T-helper 1 cell treated with Interleukin-12 subunit alpha and Interleukin-12 subunit beta and Interleukin-4 antibody, amounts not matched to agents 30 ng/mL and 1 ng/mL, for 36 hours (primary cell): Measurements from ENCODE around the gene UNC13A. TPM values are rescaled to one million over a fixed set of nuclear protein-coding genes. Genes with fewer than 3 reads are reported as not detected.
"Not testable (repeated sequence)": the region's sequence is repeated elsewhere in the genome, so short reads cannot be mapped to it uniquely, and the experiment has no call there.

Source experiments
- intact Hi-C: fragments of 100-400 bp; cut with micrococcal nuclease; formaldehyde crosslinking; loops from one replicate; pipeline ENCODE4 v1.15.1; 2024
- total RNA-seq: library from RNA; stranded (reverse); gene quantifications from 2 replicates; pipeline ENCODE4 v1.2.3, GENCODE V29; 2022

The UNC13A gene
- total RNA-seq, 1 donor from 2014 or later = 0.27 TPM

DNA sequence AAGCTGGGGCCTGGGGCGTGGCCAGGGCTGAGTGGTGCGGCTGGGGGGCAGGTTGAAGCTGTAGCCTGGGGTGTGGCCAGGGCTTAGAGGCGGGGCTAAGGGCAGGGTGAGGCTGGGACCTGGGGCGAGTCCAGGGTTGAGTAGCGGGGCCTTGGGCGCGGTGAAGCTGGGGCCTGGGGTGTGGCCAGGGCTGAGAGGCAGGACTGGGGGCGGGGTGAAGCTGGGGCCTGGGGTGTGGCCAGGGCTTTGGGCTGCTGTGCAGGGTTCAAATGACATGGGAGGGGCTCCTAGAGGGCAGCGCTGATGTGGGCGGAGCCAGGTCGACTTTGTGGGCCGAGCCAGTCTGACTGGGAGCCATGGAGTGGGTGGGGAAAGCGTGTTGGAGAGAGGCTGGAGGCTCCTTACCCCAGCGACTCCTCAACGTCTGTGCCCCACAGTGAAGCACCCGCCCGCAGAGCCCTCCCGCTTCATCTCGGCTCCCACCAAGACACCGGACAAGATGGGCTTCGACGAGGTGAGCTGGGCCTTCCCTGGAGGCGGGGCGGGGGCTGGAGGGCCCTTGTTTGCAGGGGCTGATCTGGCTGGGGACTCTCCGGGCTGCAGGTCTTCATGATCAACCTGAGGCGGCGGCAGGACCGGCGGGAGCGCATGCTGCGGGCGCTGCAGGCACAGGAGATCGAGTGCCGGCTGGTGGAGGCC is 111.2 kb downstream of the UNC13A start:
- intact Hi-C loops = no loop called here

DNA sequence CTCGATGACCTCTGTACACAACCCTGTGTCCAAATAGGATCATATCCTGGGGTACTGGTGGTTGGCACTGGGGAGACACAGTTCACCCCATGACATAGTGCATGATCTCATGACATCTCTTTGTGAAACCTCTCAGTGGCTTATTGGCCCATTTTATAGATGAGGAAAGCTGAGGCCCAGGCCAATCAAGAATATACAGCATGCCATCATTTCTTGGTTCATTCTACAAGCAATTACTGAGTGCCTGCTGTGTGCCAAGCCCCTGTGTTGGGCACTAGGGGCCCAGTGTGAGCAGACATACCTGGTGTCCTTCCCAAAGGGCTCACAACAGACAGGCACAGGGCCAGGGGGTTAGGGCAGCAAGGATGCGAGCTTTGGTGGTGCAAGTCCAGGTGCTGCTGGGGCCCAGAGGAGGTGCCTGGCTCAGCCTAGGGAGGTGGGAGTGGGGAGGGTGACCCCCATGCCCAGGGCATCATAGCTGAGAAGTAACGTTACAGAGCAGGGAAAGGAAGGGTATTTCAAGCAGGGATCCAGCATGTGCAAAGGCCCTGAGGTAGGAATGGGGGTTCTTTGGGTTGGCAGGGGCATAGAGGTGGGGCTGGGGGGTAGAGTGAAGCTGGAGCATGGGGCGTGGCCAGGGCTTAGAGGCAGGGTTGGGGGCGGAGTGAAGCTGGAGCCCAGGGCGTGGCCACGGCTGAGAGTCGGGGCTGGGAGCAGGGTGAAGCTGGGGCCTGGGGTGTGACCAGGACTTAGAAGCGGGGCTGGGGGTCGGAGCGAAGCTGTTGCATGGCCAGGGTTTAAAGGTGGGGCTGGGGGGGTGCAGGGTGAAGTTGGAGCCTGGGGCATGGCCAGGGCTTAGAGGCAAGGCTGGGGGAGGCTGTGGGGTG is 112.0 kb downstream of the UNC13A start:
- intact Hi-C loops = no loop called here

DNA sequence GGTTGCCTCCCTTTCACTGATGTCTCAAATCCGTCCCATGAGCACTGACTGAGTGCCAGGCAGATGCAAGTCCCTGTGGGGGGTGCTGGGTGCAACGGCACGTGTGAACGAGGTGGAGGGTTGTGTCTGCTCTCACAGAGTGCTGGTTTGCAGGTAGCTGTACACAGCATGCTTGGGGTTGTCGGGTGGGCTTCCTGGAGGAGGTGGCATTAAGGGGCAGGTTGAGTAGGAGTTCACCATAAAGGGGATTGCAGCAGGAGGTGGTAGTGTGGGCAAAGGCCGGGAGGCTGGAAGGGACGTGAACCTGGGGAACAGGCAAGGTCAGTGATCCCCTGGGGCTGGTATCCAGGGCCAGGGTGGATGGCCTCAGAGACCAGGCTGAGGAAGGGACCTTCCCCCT is 115.5 kb downstream of the UNC13A start:
- intact Hi-C loops = no loop called here

DNA sequence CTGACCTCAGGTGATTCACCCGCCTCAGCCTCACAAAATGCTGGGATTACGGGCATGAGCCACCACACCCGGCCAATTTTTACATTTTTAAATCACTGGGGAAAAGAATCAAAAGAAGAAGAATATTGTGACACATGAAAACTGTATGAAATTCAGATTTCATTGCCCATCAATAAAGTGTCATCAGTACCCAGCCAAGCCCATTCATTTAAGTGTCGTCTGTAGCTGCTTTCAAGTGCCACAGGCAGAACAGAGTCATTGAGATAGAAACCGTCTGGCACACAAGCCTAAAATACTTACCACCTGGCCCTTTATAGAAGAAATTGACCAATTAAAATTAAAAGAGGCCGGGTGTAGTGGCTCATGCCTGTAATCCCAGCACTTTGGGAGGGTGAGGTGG is 117.4 kb downstream of the UNC13A start:
- intact Hi-C loops = no loop called here

DNA sequence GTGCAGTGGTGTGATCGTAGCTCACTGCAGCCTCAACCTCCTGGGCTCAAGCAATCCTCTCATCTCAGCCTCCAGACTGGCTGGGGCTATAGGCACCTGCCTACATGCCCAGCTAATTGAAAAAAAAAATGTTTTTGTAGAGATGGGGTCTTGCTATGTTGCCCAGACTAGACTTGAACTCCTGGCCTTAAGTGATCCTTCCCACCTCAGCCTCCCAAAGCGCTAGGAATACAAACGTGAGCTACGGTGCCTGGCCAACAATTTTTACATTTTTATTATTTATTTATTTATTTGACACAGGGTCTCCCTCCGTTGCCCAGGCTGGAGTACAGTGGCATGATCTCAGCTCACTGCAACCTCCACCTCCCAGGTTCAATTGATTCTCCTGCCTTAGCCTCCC is 117.9 kb downstream of the UNC13A start:
- intact Hi-C loops = not testable (repeated sequence)

DNA sequence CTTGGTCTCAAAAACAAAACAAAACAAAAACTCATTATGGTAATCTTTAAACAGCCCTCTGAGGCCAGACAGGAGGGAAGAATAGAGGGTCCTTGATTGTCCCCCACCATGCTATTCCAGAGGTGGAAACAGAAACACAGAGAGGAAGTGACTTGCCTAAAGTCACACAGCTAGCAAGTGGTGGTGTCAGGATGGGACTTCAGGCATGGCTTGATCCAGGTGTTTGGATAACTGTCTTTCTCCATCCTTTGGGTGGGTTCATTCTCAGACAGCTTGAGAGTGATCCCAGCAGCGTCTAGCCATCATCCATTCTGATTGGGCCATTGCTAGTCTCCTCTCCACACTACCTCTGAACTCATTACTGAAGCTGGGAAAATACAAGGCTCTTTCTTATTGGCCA is 120.2 kb downstream of the UNC13A start:
- intact Hi-C loops = no loop called here

DNA sequence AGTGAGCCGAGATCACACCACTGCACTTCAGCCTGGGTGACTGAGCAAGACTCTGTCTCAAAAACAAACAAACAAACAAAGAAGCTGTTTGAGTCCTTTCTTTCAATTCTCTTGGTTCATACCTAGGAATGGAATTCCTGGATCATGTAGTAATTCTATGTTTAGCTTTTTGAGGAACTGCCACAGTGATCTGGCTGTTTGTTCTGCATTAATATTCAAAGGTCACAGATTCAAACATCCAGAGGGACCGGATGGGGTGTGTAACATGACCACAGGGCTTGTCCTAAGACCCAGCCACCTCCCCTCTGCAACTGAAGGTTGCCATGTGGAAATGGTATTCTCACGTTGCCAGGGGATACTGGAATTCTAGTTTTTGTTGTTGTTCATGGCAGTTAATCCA is 122.5 kb downstream of the UNC13A start:
- intact Hi-C loops = no loop called here

DNA sequence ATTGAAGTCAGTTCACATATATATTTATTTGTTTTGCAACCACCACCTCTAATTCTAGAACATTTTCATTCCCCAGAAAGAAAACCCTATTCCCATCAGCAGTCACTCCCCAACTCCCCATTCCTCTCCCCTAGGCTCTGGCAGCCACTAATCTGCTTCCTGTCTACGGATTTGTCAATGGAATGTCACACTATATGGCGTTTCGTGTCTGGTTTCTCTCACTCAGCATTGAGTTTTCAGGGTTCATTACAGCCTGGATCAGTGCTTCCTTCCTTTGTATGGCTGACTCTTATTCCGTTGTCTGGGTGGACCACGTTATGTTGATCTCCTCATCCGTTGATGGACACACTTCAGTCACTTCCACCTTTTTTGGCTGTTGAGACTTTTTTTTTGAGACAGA is 123.4 kb downstream of the UNC13A start:
- intact Hi-C loops = no loop called here

DNA sequence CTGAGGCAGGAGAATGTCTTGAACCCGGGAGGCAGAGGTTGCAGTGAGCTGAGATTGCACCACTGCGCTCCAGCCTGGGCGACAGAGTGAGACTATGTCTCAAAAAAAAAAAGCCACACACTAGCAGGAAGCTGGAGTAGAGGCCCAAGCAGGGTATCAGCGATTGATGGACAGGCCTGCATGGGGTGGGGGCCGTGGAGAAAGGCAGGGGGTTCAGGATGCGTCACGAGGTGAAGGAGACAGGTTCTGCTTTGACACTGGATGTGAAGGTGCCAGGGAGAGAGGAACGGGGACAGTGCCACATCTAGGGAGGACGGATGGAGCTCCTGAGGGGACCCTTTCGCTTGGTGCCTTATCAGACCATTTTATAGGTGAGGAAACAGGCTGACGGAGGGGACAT is 125.6 kb downstream of the UNC13A start:
- intact Hi-C loops = no loop called here

DNA sequence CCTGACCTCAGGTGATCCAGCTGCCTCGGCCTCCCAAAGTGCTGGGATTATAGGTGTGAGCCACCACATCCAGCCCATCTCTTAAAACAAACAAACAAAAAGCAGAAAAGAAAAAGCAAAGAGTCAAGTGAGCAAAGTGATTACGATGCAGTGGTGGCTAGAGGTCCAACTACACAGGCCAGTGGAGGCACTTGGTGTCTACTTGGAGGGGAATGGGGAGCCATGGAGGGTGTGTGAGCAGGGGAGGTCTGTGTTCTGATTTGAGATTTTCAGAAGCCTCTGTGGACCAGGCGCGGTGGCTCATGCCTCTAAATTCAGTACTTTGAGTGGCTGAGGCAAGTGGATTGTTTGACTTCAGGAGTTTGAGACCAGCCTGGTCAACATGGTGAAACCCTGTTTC is 126.1 kb downstream of the UNC13A start:
- intact Hi-C loops = no loop called here

DNA sequence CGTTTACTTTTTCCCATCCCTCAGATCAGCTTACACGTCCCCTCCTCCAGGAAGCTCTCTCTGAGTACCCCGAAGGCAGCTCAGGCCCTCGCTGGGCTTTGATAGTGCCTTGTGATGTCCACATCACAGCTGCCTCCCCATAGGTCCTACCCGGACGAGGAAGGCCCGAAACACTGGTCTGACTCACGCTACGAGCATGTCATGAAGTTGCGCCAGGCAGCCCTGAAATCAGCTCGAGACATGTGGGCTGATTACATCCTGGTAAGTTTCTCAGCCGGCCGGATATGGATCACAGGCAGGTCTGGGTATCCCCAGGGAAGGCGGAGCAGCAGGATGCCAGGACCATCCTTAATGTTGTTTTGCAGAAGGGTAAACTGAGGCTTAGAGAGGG is 128.0 kb downstream of the UNC13A start:
- intact Hi-C loops = no loop called here

DNA sequence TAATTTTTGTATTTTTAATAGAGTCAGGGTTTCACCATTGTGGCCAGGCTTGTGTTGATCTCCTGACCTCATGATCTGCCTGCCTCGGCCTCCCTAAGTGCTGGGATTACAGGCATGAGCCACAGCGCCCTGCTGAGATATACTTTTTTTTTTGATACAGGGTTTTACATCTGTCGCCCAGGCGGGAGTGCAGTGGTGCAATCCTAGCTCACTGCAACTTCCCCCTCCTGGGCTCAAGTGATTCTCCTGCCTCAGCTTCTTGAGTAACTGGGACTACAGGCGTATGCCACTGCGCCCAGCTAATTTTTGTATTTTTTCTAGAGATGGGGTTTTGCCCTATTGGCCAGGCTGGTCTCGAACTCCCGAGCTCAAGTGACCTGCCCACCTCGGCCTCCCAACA is 130.7 kb downstream of the UNC13A start:
- intact Hi-C loops = no loop called here

DNA sequence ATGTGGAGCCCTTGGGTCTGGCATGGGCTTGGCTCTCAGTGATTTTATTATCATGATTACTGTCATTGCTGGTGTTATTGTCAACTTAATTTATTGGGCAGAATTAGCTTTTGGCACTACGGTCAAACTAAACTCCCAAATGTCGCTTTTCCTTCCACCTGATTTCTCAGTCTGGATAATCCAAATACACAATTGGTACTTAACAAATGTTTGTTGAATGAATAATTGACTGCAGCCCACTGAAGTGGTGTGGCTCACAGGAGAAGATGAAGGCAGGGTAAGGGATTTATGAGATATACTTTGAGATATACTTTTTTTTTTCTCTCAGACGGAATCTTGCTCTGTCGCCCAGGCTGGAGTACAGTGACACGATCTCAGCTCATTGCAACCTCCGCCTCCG is 131.2 kb downstream of the UNC13A start:
- intact Hi-C loops = no loop called here

DNA sequence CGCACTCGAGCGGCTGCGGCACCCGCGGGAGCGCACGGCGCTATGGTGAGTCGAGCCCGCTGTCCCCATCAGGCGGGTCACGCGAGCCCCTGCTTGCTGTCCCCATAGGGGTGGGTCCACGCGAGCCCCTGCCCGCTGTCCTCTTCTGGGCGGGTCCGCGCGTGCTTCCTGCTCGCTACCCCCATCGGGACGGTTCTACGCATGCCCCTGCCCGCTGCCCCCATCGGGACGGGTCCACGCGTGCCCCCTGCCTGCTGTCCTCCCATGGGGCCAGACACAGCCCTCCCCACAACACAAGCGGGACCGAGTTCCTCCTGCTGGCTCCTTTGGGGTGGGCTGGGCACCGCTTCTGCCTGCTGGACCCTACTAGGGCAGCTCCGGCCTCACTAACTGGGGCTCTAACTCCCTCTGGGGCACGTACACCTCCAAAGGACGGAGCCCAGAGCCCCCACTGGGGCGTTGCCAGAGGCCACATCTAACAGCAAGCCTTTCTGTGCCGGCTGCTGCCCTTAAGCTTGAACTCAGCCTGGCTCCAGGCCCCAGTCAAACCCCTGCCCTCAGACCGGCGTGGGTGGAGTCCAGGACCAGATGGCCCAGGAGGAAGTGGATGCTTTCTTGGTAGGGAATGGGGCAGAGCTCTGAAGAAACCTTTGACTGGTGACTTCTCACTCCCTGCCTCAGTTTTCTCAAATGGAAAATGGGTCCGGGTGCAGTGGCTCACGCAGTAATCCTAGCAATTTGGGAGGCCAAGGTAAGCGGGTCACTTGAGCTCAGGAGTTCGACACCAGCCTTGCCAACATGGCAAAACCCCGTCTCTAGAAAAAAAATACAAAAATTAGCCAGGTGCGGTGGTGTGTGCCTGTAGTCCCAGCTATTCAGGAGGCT is 132.0 kb downstream of the UNC13A start:
- intact Hi-C loops = loop anchor here (1.0 kb wide), 14 partner anchors 17 to 431 kb away; partner anchors contain the start of genes ABHD8, DDA1, FCHO1 and MAP1S

DNA sequence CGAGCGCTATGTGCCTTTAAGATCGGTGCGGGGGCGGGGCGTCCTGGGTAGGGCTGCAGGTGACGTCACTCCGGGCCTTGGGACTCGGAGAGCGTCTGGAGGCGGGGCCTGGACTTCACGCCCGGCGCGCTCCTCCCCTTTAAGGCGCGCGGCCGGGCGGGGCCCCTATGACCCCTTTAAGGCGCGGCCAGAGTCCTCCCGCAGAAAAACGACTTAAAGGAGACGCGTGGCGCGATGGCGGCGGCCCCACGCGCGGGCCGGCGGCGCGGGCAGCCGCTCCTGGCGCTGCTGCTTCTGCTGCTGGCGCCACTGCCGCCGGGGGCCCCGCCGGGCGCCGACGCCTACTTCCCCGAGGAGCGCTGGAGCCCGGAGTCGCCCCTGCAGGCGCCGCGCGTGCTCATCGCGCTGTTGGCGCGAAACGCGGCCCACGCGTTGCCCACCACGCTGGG is 132.7 kb downstream of the UNC13A start, which contains the start of gene COLGALT1:
Gene COLGALT1, plus strand, starts transcription at position 170 of the 449 bp plus-strand sequence. Its CDS starts 65 bp downstream, at position 235.
- intact Hi-C loops = loop anchor here (1.0 kb wide), 14 partner anchors 16 to 430 kb away; partner anchors contain the start of genes ABHD8, DDA1, FCHO1 and MAP1S

DNA sequence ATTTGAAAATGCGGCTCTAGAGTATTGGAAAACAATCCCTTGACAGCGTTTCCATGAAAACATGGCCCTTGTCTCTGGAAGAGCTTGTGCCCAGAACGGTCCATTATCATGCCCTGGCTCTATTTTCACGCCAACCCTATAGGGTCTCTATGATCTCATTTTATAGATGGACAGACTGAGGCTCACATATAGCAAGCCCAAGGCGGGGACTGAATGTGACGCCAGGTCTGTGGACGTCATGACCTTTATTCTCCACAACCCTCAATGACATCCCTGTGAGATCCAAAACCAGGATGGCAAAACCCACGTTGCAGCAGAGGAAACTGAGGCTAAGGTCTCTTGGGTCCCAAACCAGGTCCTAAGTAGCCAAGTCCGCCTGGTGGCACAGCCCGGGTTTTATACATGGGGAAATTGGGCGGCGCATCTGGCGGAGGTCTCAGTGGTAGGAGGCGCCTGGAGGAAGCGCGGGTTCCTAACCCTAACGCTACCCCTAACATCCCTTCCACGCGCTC is 133.1 kb downstream of the UNC13A start:
- intact Hi-C loops = loop anchor here (1.0 kb wide), 14 partner anchors 16 to 430 kb away; partner anchors contain the start of genes ABHD8, DDA1, FCHO1 and MAP1S

DNA sequence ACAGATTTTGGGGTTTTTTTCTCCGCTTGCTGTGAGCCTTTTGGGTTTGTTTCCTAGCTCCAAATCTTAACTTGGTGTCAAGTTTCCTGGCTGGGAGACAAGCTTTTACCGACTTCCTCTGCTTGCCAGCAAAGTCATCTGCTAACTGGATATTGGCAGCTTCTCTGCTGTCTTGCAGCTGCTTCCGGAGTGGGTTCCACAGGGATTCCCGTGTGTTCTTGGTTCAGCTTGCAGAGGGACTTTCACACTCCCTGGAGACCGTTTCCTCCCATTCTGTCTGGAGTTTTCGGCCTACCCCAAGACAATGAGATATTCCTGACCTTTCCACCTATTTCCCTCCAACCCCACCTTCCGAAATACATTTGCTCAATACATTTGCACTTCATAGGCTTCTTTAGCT is 134.9 kb downstream of the UNC13A start:
- intact Hi-C loops = no loop called here

DNA sequence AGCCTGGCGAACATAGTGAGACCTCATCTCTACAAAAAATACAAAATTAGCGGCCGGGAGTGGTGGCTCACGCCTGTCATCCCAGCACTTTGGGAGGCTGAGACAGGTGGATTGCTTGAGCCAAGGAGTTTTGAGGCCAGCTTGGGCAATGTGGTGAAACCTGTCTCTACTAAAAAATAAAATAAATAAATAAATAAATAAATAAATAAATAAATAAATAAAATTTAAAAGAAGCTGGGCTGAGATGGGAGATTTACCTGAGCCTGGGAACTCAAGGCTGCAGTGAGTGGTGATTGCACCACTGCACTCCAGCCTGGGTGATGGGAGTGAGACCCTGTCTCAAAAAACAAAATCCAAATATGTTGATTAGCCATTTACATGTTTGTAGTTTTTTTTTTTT is 135.4 kb downstream of the UNC13A start:
- intact Hi-C loops = not testable (repeated sequence)
